Hematopoietic multipotent progenitor cell (in vitro differentiated cells): ENCODE data around the gene APMAP. TPM values are rescaled to one million over a fixed set of nuclear protein-coding genes. Genes with fewer than 3 reads are reported as not detected.
"Not testable (repeated sequence)": the region's sequence is repeated elsewhere in the genome, so short reads cannot be mapped to it uniquely, and the experiment has no call there.

ENCODE experiments used
- DNase-seq, 3 donors: peaks; one replicate each; pipeline ENCODE4 v3.0.0-alpha.2; 2011 to 2015; ENCODE audit warnings: low read depth in 2 of 3, low spot score in 2 of 3
- total RNA-seq: library from RNA; depleted of rRNA; stranded (reverse); fragments of >200 nt; gene quantifications from one replicate; pipeline ENCODE4 v1.2.3, GENCODE V29; 2012

APMAP gene
- total RNA-seq, 1 donor: 39.0 TPM

DNA sequence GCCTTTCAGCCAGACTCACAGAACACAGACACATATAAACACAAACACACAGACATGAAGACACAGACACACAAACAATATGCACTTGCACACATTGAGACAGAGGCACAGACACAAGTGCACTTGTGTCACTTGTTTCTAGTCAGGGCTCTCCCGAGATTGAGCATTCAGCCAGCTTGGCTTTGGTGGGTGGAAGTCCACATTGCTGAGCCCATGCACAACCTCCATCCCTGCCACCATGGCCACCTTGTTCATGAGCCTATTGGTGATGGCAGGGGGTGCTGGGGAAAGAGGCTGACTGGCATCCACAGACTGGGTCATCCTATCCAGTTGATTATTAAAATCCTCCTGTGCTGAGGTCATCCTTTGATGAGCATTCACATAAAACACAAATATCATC is 55.0 kb downstream of the APMAP start:
- DNase-seq: no peak

DNA sequence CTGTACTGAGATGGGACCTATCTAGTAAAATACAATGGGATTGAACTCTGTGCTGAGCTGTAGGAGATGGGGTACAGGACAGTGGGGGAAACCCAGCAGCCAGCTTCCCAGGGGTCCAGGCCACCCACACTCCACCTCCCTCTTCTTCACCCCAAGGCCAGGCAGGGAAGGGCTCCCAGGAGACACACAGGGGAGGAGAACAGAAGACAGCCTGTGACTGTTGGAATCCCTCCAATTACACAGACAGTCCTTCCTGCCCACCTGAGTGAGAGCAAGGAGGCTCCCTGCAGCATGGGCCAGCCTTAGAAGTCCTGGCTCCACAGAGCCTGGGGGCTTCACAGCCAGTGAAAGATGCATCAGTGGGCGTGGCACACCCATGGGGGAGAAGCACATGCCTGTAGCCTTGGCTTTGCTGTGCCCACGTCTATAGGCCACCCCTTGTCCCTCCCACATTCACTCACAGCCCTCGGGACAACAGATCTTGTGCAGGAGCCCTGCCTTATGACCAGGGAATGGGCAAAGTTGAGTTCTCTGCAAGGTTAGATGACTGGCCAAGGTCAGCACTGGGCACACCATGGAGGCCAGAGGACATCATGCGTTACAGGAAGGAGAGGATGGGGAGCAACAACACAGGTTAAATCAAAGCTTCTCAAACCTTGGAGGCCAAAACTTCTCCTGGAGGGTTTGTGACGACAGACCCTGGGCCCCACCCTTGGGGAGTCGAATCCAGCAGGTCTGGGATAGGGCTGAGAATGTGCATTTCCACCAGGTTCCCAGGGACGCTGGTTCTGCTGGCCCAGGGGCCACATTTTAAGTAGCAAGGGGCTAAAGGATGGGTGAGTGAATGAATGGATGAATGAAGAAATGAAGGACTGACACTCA is 55.8 kb downstream of the APMAP start:
- DNase-seq: no peak

DNA sequence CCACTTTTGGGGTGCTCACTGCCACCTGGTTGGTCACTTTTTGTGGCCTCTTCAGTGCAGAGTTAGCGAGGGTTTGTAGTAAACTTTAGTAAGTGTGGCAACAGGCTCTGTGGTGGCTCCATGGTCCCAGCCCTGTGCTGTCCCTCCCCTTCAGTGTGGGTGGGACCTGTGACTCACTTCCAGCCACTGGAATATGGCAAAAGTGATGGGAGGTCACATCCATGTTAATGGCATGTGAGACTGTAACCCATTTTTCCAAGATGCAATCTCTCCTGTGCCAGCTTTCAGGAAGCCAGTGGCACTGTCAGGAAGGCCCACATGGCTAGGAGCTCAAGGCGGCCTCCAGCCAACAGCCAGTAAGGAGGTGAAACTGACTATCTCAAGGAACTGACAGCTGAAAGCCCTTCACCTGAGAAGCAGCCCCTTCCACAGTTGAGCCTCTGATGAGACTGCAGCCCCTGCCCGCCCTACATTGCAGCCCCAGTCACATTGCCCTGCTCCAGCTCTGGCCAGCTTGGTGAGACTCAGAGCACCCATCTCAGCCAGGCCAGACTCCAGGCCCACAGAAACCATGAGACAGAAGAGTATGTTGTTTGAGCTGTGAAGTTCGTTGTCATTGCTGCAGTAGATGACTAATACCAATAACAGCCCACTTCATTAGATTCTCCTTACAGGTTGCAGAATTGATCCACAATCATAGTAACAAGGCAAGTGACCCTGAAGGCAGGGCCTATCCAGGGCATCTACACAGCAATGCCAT is 56.6 kb downstream of the APMAP start:
- no peak for DNase-seq

DNA sequence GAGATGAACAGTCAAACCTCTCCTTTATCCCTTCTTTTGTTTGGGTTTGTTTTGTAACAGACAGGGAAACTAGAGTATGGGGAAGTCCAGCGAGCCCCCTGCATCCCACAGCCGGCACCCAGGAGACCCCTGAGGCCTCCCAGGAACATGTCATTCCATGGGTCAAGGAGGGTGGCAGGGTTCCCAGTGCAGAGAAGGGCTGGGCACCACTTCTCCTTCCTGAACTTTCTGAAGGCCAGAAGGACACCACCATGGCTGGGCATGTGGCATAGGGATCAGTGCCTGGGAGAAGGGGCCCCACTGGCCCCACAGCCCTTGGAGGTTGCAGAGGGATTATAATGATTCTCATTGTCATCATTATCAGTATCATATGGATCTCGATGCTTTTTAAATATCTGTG is 57.4 kb downstream of the APMAP start:
- DNase-seq: no peak

DNA sequence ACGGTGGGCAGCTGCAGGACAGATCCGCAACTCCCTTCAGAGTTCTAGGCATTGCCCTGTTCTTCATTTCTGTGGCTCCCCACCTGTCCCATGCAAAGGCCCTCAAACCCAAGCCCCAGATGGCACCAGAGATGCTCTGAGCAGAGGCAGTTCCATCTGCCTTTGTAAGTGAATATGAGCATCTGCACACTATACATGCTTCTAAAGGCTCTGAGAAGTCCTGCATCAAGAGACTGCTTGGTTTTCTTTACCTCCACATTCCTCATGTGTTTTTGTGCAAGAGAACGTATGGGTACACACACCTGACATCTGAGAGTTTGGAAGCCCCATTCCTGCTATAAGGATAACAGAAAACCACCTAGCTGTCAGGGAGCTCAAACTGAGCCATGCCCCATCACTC is 57.8 kb downstream of the APMAP start:
- no peak for DNase-seq

DNA sequence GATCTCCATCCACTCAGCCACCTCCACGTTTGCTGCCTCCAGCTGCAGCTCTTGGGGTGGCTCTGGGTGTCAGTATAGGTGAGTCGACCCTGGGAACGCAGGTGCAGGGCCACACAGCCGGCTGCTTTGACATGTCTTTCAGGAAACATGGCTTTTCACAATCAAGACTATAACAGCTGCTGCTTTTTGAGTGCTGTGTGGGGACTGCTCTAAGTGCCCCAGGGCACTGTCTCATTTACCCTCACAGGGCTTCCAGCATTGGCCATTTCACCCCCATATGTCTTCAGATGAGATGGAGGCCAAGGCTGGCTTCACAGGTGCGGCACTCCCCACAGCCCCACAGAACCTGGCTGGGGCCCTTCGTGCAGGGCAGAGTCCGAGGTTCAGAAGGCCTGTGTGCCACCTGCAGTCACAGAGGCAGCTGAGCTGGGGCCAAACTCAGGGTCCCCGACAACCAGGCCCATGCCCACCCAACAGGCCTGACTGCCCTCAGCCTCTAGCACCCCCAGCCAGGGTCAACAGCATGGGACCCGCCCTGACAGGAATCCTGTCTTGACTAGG is 58.4 kb downstream of the APMAP start:
- no peak for DNase-seq

DNA sequence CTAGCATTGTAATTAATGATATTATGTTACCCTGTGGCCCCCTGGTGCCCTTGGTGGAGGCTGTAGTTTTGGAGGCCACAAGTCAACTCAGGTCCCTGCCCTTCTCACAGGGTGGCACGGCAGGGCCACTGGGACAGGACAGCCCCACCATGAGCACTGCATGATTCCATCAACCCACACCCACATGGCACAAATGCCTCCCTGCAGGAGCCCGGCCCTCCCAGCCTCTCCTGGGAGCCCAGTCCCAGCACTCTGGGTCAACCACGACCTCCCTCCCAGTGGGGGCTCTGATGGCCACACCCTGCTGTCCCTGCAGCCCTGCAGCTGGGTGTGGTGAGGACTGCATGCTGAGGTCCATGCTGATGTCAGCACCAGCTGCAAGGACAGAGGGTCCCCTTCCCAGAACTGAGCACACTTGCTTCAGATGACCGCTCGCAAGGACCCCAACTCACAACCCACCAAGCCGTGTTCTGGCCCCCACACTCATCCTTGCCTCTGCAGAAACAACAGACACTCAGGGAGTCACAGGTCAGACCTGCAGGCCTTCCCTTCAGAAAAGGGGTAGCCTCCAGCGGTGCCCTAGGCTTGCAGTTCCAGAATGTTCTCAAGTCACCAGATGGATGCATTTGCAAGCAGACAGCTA is 59.2 kb downstream of the APMAP start:
- no peak for DNase-seq

DNA sequence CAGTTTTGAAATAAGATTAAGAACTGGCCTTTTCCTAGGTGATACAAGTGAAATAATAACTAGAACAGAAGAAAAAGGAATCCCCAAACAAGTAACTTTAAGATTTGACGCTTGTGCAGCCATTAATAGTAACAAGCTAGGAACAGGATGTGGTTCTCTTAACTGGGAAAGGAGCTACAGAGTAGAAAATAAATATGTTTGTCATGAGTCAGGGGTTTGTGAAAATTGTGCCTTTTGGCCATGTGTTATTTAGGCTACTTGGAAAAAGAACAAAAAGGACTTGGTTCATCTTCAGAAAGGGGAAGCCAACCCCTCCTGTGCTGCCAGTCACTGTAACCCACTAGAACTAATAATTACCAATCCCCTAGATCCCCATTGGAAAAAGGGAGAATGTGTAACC is 60.7 kb downstream of the APMAP start:
- DNase-seq: peak in 1 of 3 donors; percentile 45

DNA sequence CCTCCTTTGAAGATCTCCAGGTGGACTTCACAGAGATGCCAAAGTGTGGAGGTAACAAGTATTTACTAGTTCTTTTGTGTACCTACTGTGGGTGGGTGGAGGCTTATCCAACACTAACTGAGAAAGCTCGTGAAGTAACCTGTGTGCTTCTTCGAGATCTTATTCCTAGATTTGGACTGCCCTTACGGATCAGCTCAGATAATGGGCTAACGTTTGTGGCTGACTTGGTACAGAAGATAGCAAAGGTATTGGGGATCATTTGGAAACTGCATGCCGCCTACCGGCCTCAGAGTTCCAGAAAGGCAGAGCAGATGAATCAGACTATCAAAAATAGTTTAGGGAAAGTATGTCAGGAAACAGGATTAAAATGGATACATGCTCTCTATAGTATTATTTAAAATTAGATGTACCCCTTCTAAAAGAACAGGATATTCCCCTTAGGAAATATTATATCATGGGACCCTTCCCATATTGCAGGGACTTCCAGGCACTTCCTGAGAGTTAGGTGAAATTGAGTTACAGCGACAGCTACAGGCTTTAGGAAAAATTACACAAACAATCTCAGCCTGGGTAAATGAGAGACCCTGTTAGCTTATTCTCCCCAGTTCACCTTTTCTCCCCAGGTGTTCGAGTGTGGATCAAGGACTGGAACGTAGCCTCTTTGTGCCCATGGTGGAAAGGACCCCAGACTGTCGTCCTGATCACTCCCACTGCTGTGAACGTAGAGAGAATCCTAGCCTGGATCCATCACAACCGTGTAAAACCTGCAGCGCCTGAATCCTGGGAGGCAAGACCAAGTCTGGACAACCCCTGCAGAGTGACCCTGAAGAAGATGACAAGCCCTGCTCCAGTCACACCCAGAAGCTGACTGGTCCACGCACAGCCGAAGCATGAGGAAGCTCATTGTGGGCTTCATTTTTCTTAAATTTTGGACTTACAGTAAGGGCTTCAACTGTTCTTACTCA is 61.5 kb downstream of the APMAP start:
- DNase-seq: not testable (repeated sequence)

DNA sequence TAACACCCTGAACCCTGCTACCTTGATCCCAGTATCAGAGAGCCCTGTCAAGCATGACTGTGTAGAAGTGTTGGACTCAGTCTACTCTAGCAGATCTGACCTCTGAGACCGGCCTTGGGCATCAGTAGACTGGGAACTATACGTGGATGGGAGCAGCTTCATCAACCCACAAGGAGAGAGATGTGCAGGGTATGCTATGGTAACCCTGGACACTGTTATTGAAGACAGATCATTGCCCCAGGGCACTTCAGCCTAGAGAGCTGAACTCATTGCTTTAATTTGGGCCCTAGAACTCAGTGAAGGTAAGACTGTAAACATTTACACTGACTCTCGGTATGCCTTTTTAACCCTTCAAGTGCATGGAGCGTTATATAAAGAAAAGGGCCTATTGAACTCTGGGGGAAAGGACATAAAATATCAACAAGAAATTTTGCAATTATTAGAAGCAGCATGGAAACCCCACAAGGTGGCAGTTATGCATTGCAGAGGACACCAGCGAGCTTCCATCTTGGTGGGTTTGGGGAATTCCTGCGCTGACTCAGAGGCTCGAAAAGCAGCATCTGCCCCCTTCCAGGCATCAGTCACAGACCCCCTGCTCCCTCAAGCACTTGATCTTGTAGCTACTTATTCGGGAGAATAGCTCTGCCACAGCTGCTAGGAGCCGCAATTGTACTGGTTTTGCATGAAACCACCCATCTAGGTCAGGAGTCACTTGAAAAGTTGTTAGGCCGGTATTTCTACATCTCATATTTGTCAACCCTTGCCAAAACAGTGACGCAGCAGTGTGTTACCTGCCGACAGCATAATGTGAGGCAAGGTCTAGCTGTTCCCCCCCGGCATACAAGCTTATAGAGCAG is 62.5 kb downstream of the APMAP start:
- peak in 2 of 3 donors; percentile 56 to 67 for DNase-seq

DNA sequence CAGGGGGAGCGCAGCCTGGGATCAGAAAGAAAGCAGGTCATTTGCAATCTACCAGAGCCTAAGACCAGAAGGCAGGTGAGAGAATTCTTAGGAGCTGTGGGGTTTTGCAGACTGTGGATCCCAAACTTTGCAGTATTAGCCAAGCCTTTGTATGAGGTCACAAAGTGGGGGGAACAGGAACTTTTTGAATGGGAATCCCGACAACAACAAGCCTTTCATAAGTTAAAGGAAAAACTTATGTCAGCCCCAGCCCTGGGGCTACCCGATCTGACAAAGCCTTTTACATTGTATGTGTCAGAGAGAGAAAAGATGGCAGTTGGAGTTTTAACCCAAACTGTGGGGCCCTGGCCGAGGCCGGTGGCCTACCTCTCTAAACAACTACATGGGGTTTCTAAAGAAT is 63.3 kb downstream of the APMAP start:
- not testable (repeated sequence) for DNase-seq

DNA sequence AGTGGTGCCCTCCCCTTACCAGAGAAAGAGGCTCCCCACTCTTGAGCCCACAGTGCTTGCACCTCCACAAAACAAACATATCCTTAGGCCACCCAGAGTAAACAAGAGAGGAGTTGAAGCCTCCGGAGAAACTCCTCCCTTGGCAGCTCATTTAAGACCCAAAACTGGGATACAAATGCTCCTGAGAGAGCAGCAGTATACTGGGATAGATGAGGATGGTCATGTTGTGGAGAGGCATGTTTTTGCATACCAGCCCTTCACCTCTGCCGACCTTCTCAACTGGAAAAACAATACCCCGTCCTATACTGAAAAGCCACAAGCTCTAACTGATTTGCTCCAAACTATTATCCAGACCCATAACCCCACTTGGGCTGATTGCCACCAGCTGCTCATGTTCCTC is 71.8 kb downstream of the APMAP start:
- DNase-seq: not testable (repeated sequence)

DNA sequence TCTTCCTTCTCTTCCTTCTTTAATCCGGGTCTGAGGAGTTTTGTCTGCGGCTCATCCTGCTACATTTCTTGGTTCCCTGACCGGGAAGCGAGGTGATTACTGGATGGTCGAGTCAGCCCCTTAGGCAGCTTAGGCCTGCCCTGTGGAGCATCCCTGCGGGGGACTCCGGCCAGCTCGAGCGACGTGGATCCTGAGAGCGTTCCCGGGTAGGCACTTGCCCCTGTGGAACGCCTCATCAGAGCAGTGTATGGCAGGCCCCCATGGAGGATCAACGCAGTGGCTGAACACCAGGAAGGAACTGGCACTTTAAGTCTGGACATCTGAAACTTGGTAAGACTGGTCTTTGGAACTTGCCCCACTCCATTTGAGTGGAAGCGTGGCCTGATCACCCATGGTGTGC is 72.9 kb downstream of the APMAP start:
- DNase-seq: not testable (repeated sequence)

DNA sequence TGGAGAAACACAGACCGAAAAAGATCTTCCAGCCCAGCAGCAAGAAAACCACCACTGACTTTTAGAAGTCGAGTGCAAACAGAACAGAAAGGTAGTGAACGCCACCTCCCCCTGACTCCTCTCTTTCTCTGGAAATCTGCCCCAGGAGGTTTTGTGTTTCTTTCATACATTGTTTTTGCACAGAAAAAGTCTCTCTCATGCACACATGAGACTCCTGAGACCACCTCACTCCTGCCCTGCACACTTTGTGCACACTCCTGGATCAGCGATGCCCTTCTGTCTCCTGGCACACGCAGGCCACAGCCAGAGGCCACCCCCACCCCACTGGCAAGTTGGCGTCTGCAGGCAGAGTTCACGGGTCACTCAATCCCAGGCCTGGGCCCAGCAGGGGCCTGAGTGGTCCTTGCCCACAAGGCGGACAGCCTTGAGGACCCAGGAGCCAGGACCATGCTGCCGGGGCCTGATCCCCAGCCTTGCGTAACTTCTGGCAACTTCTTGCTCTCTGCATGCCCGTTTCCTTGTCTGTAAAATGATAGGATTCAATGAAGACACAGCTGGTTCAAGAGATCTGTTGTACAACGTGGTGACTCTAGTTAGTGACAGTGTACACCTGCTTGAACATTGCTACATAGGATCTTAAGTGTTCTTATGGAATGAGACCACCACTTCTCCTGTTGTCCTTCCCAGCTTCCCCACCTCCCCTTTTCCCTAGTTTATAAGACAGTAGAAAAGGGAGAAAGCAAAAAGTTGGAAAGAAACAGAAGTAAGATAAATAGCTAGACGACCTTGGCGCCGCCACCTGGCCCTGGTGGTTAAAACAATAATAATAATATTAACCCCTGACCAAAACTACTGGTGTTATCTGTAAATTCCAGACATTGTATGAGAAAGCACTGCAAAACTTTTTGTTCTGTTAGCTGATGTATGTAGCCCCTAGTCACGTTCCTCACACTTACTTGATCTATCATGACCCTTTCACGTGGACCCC is 73.7 kb downstream of the APMAP start:
- DNase-seq: no peak

DNA sequence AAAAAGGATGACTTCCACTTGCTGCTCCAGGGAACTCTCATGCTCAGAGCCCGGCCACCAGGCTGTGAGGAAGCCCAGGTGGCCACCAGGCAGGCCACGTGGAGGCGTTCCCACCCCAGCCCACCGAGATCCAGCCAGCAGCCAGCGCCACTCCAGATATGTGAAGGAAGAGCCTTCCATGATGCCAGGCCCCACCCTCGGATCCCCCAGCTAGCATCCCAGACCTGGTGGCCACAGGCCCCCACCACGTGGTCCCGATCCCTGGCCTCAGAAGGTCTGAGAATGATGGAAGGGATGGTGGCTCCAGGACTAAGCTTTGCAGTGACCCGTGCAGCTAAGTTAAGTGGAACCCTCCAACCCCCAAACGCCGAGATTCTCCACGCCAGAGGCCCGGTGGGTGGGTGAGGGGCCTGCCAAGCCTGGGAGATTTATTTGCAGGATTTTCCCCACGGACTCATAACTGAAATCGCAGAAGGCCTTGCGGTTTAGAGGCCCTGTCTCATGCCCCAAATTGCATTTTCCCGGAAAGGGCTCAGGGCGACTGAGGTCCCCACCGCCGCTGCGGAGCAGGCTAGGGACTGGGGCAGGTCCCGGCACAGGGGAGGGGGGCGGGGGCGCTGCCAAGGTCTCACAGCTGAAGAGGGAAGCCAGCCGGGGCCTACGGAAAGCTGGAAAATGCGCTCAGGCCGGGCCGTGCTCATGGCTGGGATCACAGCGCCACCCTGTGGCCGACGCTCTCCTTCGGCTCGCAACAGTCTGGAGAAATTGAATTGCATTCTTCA is 74.6 kb downstream of the APMAP start:
- peak; percentile 9 to 76 (median 64) for DNase-seq

DNA sequence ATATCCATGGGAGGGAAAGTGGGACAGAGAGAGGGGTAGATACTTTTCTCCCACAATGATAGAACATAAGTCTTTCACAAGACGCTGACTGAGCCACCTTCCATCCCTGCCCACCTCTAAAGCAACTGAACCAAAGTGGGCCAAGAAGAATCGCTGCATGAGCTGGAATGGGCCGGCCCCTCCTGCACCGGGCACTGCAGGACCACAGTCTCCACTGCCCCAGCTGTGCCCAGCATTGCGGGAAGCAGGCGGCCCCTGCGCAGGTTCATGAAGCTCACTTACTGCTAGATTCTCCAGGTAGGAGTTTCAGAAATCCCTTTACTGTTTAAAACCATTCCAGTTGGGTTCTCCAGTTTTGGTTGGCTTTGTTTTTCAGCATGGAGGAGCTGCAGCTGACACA is 75.5 kb downstream of the APMAP start:
- no peak for DNase-seq

DNA sequence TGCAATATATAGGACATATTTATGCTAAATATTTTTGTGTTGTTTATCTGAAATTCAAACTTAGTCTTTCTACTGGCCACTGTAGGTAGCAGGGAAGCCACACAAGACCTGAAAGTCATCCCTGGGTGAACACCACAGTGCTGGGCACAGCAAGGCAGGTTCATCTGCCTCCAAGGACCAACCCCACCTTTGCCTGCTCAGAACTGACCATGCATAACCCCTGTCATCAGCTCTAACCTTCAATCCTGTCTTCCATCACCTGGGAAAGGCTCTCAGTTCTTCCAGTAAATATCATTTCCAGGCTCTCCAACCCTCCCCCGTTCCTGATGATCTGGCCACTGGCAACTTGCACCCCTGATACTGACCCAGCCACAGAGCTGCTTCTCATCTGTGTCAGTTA is 76.1 kb downstream of the APMAP start:
- DNase-seq: no peak
